ENCODE data around the gene PARD3B.

- TF ChIP-seq CTCF (IDR thresholded peaks at IDR 0.05; ENCODE audit: insufficient read depth, low read length) (no peak), POLR2AphosphoS5 (IDR thresholded peaks at IDR 0.05; ENCODE audit: low read depth) (no peak)
These were observed 965.1 kb downstream of the PARD3B start for GRCh38 chr2:205510345-205510744.
